Adipocyte (in vitro differentiated cells): ENCODE measurements around the gene PDE9A.
"Not testable (repeated sequence)": the region's sequence is repeated elsewhere in the genome, so short reads cannot be mapped to it uniquely, and the experiment has no call there.

Experiments used
- DNase-seq: peaks from one replicate; pipeline ENCODE4 v3.0.0-alpha.2; 2015; ENCODE audit warnings: low read depth
- H3K27me3 ChIP-seq: replicated peaks from 2 replicates; pipeline ENCODE4 v1.7.0; 2013; ENCODE audit warnings: mild to moderate bottlenecking, low read length, moderate library complexity; ENCODE audit not compliant: control insufficient read depth, insufficient read depth
- H3K36me3 ChIP-seq: 2 replicates; pipeline ENCODE4 v1.7.0; 2013; ENCODE audit warnings: low read length, mild to moderate bottlenecking, moderate library complexity; ENCODE audit not compliant: control insufficient read depth, insufficient read depth, severe bottlenecking
- H3K4me1 ChIP-seq: 2 replicates; pipeline ENCODE4 v1.7.0; 2013; ENCODE audit warnings: mild to moderate bottlenecking, low read length, moderate library complexity; ENCODE audit not compliant: control insufficient read depth, insufficient read depth
- H3K4me3 ChIP-seq: 2 replicates; pipeline ENCODE4 v1.7.0; 2013; ENCODE audit warnings: mild to moderate bottlenecking, low read length, moderate library complexity
- H3K9ac ChIP-seq: 2 replicates; pipeline ENCODE4 v1.7.0; 2013; ENCODE audit warnings: mild to moderate bottlenecking, low read length, moderate library complexity
- H3K9me3 ChIP-seq: 2 replicates; pipeline ENCODE4 v1.7.0; 2013; ENCODE audit warnings: mild to moderate bottlenecking, low read length, moderate library complexity; ENCODE audit not compliant: control insufficient read depth

Gene PDE9A

GRCh38 chr21:42624936-42625335 lies 28.5 kb upstream of the PDE9A start:
- no peak overlapping the region for H3K4me3 ChIP-seq
- H3K4me1 ChIP-seq: no peaks in the 10 kb centered on the region
- H3K27me3 ChIP-seq: peaks cover 75% of the 10 kb centered on the region
- H3K9ac ChIP-seq: no peak overlapping the region
- no peaks in the 10 kb centered on the region for H3K36me3 ChIP-seq
- no peak for DNase-seq
- no peaks in the 10 kb centered on the region for H3K9me3 ChIP-seq

GRCh38 chr21:42626171-42626570 lies 27.2 kb upstream of the PDE9A start:
- Histone ChIP-seq H3K36me3 (no peaks in the 10 kb centered on the region), H3K4me3 (no peak overlapping the region), H3K27me3 (peaks cover 82% of the 10 kb centered on the region), H3K9me3 (no peaks in the 10 kb centered on the region), H3K4me1 (peaks cover 4% of the 10 kb centered on the region), H3K9ac (no peak overlapping the region)
- no peak for DNase-seq

- DNase-seq: no peak
- H3K27me3 ChIP-seq: peaks cover 72% of the 10 kb centered on the region
Observed at GRCh38 chr21:42627527-42628289, 25.7 kb upstream of the PDE9A start.

GRCh38 chr21:42628466-42629061 lies 24.9 kb upstream of the PDE9A start:
- not testable (repeated sequence) for H3K4me1 ChIP-seq, H3K36me3 ChIP-seq, H3K9ac ChIP-seq, H3K9me3 ChIP-seq, DNase-seq, H3K4me3 ChIP-seq
- H3K27me3 ChIP-seq: peaks cover 72% of the 10 kb centered on the region

More at GRCh38 chr21:42627527-42628289, 25.7 kb upstream of the PDE9A start:
- Histone ChIP-seq H3K9ac (no peak overlapping the region), H3K4me1 (peaks cover 4% of the 10 kb centered on the region), H3K9me3 (no peaks in the 10 kb centered on the region), H3K4me3 (no peak overlapping the region), H3K36me3 (no peaks in the 10 kb centered on the region)

- H3K9me3 ChIP-seq: no peaks in the 10 kb centered on the region
- peaks cover 57% of the 10 kb centered on the region for H3K27me3 ChIP-seq
- DNase-seq: no peak
Observed at GRCh38 chr21:42629933-42630589, 23.4 kb upstream of the PDE9A start.

GRCh38 chr21:42630626-42631025 lies 22.8 kb upstream of the PDE9A start:
- no peaks in the 10 kb centered on the region for H3K9me3 ChIP-seq
- H3K4me3 ChIP-seq: no peak overlapping the region
- H3K4me1 ChIP-seq: peaks cover 4% of the 10 kb centered on the region
- no peaks in the 10 kb centered on the region for H3K36me3 ChIP-seq
- DNase-seq: no peak
- H3K9ac ChIP-seq: no peak overlapping the region
- peaks cover 51% of the 10 kb centered on the region for H3K27me3 ChIP-seq

More at GRCh38 chr21:42629933-42630589, 23.4 kb upstream of the PDE9A start:
- Histone ChIP-seq H3K4me3 (no peak overlapping the region), H3K9ac (no peak overlapping the region), H3K36me3 (no peaks in the 10 kb centered on the region), H3K4me1 (peaks cover 4% of the 10 kb centered on the region)

- Histone ChIP-seq H3K4me1 (peaks cover 9% of the 10 kb centered on the region), H3K4me3 (no peak overlapping the region), H3K9ac (no peak overlapping the region), H3K36me3 (no peaks in the 10 kb centered on the region), H3K27me3 (peaks cover 46% of the 10 kb centered on the region), H3K9me3 (no peaks in the 10 kb centered on the region)
- DNase-seq: no peak
Observed at GRCh38 chr21:42631142-42631541, 22.3 kb upstream of the PDE9A start.

- Histone ChIP-seq H3K36me3 (no peaks in the 10 kb centered on the region), H3K9me3 (no peaks in the 10 kb centered on the region), H3K4me3 (no peak overlapping the region), H3K4me1 (peaks cover 19% of the 10 kb centered on the region), H3K9ac (no peak overlapping the region), H3K27me3 (peaks cover 38% of the 10 kb centered on the region)
- DNase-seq: no peak
Observed at GRCh38 chr21:42632336-42632751, 21.1 kb upstream of the PDE9A start.

GRCh38 chr21:42632771-42633690 lies 20.4 kb upstream of the PDE9A start:
- peaks cover 31% of the 10 kb centered on the region for H3K27me3 ChIP-seq
- H3K4me1 ChIP-seq: peaks cover 21% of the 10 kb centered on the region
- no peaks in the 10 kb centered on the region for H3K36me3 ChIP-seq
- DNase-seq: no peak
- no peak overlapping the region for H3K4me3 ChIP-seq
- no peak overlapping the region for H3K9ac ChIP-seq
- no peaks in the 10 kb centered on the region for H3K9me3 ChIP-seq

GRCh38 chr21:42633858-42634257 lies 19.6 kb upstream of the PDE9A start:
- DNase-seq: no peak
- peaks cover 21% of the 10 kb centered on the region for H3K4me1 ChIP-seq
- no peak overlapping the region for H3K9ac ChIP-seq
- H3K4me3 ChIP-seq: no peak overlapping the region
- H3K36me3 ChIP-seq: no peaks in the 10 kb centered on the region
- no peaks in the 10 kb centered on the region for H3K9me3 ChIP-seq
- peaks cover 25% of the 10 kb centered on the region for H3K27me3 ChIP-seq
